Activated T-cell treated with anti-CD3 and anti-CD28 coated beads for 48 hours (primary cell): Measurements from ENCODE around the gene FBXO27.
A peak's percentile ranks its signal among the peaks of the same experiment; 100 is the strongest.
"Not testable (repeated sequence)": the region's sequence is repeated elsewhere in the genome, so short reads cannot be mapped to it uniquely, and the experiment has no call there.

Source experiments
- DNase-seq: peaks from one replicate; pipeline ENCODE4 v3.0.0-alpha.2; 2020; ENCODE audit warnings: low read depth

Gene FBXO27

DNA sequence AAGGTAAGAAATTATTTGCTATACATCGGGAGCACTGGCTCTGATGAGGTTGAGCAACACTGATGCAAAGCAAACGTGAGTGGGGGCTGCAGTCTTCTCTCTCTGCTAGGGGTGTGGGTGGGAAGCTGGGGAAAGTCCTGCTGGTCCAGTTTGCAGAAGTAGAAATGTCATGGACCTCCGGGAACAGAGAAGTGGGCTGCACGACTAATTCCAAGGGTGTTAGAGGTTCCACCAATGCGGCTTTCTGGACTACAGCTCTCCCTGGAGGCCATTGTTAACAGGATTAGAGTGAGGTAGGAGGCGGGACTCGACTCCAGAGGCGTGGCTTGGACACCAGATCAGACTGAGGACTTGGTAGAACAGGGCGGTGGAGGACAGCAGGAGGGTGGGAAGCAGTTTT is 5.7 kb upstream of the FBXO27 start:
- DNase-seq: no peak

DNA sequence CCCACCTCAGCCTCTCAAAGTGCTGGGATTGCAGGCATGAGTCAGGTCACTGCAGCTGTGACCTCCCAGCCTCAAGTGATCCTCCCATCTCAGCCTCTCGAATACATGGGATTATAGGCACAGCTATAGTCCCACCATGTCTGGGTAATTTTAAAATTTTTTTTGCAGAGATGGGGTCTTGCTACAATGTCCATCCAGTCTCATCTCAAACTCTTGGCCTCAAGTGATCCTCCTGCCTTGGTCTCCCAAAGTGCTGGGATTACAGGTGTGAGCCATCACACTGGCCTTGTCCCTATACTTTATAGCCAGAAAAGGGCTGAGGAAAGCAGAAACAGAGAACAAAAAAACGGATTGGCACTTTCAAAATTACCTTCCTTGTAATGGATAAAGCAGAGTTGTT is 4.8 kb upstream of the FBXO27 start:
- no peak for DNase-seq

DNA sequence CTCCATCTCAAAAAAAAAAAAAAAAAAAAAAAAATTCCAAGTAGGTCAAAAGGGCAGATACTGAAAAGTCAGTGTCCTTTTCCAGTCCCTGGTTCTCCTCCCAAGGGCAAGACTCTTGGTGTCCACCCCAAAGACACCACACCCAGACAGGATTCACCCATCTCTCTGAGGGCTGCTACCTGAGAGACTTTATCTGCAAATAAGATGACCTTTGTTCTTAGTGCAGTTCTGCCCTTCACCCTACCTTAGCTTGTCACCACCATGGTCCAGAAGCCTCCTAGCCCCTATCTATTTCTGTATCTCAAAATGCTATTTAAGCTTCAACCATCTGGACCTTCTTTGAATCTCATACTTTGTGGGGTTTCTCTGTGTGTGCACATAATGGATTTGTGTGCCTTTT is 4.2 kb upstream of the FBXO27 start:
- no peak for DNase-seq

DNA sequence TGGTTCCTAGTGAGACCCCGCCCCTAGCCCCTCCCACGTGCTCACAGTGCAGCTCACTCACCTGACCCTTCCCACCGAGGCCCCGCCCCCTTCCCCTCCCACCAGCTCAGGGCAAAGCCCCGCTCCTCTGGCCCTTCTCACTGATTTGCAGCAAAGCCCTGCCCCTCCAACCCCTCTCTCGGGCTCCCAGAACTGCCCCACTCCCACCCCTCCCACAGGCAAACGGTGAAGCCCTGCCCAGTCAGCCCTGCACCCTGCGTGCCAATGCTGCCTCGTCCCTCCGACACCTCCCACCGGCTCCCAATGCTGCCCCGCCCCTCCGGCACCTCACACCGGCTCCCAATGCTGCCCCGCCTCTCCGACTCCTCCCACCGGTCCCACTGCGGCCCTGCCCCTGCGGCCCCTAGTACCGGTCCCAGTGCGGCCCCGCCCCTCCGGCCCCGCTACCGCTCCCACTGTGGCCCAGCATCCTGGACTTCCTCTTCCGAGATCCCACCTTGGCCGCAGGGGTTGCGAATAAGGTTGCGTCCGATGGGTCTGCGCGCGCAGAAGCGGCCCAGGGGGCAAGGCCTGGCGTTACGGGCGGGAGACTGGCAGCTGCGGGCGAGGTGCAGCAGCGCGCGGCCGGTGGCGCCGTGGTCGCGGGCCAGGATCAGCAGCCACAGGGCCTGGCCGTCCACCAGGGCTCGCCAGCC is 834 bp downstream of the FBXO27 start:
- peak; percentile 80 for DNase-seq

DNA sequence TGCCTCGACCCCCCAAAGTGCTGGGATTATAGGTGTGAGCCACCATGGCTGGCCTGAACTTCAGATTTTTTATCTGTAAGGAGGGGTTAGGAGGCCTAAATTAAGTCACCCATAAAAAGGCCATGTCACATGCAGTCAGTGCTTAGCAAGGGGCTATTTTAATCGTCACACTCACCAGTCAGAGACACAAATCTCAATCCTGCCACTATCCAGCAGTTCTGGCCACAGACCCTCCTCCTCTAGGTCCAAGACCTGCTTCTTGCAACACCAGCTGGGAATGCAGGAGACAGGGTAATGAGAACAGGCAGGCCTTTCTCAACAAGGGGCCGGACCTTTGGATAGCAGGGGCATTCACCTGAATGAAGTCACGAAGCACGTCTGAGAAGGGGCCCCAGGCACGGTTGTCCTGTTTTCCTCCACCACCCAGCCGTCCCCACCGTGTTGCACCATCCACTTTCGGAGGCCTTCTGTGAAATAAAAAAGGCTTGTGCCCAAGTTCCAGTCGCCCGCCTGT is 1.4 kb downstream of the FBXO27 start:
- no peak for DNase-seq

DNA sequence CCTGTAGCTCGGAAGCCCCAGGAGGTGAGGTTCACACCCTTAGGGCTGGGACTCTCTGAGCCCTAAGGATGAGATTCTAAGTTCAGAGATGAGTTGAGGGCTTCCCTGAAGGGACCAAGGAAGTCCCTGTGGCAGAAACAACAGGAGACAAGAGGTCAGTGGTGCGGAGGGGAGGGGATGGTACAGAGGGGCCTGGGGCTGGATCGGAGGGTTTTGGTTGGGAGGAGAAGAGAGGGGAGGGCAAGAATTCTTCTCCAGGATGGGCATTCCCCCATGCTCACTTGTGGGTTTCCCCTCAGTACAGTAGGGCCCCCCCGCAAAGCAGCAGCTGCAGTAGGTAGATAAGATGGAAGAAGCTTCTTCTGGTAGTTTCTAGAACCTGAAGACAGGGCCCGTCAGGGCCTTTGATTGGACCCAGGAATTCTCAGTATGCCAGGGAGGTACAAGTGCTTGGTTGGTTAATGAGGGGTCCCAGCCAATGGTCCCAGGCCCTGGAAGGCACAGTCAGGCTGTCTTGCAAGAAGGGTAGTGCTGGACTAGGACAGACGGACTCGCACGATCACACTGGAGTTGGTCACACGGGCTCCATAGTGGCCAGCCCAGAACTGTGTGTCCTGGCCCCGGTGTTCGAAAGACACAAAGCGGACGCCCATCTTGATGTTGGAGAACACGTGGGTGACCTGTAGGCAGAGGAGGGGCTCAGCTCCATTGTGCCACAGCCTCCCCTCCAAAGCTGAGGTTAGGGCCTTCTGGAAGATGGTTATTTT is 7.3 kb downstream of the FBXO27 start:
- no peak for DNase-seq

DNA sequence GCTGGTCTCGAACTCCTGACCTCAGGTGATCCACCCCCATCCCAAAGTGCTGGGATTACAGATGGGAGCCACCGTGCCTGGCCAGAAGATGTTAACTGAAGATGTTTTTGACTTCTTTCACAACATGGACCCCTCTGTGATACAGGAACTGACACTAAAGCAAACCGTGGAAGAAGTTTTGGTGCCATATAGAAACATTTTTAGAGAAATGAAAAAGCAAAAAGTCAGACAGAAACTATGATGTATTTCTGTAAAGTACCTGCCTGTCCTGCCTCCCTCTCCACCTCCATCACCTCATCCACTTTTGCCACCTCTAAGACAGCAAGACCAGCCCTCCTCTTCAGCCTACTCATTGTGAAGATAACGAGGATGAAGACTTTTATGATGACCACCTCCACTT is 11.3 kb downstream of the FBXO27 start:
- no peak for DNase-seq

- DNase-seq: no peak
These were observed 14.7 kb downstream of the FBXO27 start for GRCh38 chr19:39017646-39018045.

- DNase-seq: no peak
These were observed 15.3 kb downstream of the FBXO27 start for GRCh38 chr19:39017026-39017425.

GRCh38 chr19:39014037-39014436 is 18.3 kb downstream of the FBXO27 start:
- DNase-seq: no peak

DNA sequence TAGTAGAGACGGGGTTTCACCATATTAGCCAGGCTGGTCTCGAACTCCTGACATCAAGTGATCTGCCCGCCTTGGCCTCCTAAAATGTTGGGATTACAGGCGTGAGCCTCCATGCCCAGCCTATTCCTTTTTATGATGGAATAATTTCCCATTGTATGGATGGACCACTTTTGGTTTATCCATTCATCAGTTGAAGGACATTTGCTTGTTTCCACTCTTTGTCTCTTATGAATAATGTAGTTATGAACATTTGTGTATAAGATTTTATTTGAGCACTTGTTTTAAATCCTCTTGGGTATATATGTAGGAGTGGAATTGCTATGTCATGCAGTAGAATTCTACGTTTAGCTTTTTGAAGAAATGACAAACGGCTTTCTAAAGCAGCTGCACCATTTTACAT is 23.3 kb downstream of the FBXO27 start:
- no peak for DNase-seq

DNA sequence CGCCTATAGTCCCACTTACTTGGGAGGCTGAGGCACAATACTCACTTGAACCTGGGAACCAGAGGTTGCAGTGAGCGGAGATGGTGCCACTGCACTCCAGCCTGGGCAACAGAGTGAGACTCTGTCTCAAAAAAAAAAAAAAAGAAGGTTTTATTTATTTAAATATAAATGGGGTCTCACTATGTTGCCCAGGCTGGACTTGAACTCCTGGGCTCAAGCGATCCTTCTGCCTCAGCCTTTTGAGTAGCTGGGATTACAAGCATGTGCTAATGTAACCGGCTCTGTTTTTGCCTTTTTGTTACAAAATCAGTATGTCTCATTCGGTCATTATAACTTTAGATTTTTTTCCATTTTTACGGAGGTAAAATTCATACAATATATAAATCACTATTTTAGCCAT is 24.2 kb downstream of the FBXO27 start:
- no peak for DNase-seq

- DNase-seq: no peak
These were observed 25.3 kb downstream of the FBXO27 start for GRCh38 chr19:39007096-39007495.

DNA sequence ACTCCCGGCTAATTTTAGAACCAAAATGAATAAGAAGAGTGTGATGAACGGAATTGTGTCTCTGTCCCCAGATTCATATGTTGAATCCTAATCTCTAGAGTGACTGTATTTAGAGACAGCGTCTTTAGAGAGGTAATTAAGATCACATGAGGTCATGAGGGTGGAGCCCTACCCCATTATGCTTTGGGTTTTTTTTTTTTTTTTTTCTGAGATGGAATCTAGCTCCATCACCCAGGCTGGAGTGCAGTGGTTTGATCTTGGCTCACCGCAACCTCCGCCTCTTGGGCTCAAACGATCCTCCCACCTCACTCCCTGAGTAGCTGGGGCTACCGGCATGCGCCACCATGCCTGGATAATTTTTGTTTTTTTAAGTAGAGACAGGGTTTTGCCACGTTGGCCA is 27.9 kb downstream of the FBXO27 start:
- DNase-seq: no peak

DNA sequence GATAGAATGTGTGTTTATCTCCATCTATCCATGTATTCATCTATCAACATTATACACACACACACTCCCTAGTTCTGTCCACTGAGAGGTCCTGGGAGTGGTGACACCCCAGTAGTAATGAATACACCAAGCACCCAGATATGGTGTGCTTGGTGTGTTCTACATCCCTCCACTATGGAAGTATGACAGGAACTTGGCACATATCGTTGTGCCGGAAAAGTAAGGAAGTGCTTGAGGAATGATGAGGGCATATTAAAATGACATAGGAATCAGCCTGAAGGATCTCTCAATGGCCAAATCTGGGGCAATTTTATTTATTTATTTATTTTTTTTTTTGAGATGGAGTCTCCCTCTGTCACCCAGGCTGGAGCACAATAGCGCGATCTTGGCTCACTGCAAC is 28.6 kb downstream of the FBXO27 start:
- DNase-seq: no peak

DNA sequence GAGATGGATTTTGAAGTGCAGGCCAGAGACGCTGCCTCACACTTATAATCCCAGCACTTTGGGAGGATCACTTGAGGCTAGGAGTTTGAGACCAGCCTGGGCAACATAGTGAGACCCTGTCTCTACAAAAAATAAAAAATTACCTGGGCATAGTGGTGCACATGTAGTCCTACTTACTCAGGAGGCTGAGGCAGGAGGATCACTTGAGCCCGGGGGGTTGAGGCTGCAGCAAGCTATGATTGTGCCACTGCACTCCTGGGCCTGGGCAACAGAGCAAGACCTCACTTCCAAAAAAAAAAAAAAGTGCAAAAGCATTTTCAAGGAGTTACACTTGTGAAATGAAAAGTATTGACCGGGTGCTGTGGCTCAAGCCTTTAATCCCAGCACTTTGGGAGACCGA is 29.2 kb downstream of the FBXO27 start:
- DNase-seq: no peak

DNA sequence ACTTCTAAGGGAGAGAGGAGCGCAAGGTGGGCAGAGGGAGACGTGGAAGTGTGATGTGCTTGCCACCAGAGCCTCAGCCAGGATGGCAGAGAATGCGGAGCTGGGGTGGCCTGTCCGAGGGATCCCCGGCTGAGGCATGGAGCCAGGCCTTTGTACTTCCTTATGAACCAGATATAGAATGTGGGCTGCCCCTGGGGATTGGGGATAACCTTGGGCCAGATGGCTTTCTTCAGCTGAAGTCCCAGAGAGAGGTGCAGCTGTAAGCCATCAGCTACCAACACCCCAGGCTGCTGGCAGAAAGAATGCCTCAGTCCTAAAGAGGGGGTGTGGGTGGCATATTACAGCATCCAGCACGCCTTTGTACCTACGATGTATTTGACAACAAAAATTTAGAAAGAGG is 31.3 kb downstream of the FBXO27 start:
- DNase-seq: no peak

DNA sequence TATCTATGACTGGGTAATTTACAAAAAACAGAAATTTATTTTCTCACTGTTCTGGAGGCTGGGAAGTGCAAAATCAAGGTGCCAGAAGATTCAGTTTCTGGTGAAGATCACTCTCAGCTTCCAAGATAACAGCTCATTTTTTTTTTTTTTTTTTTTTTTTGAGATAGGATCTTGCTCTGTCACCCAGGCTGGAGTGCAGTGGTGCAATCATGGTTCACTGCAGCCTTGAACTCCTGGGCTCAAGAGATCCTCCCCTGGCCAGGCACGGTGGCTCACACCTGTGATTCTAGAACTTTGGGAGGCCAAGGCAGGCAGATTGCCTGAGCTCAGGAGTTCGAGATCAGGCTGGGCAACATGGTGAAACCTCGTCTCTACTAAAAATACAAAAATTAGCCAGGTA is 34.8 kb downstream of the FBXO27 start:
- not testable (repeated sequence) for DNase-seq

DNA sequence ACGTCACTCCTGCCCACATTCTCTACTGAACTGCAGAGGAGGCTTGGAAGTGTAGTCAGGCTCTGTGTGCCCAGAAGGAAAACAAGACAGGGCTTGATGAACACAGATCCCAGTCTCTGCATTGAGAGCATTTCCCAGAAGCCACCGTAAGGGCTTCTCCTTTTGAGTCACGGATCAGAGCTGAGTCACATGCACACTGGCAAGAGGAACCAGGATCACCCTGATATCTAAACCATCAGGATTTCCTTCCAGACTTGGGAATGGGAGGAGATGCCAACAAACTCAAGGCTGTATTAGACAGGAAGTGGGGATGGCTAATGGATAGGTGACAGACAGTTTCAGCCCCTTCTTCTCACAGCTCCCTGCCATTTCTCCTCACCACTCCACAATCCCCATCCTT is 39.1 kb downstream of the FBXO27 start:
- DNase-seq: no peak

GRCh38 chr19:38990949-38991697 is 41.2 kb downstream of the FBXO27 start:
- no peak for DNase-seq

DNA sequence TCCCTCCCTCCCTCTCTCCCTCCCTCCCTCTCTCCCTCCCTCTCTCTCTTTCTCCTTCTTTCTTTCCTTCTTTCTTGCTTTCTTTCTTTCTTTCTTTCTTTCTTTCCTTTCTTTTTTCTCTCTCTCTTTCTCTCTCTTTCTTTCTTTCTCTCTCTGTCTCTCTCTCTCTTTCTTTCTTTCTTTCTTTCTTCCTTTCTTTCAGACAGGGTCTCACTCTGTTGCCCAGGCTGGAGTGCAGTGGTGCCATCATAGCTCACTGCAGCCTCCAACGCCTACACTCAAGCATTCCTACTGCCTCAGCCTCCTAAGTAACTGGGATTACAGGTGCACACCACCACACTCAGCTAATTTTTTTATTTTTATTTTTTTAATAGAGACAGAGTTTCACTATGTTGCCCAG is 42.7 kb downstream of the FBXO27 start:
- not testable (repeated sequence) for DNase-seq

- DNase-seq: no peak
These were observed 43.2 kb downstream of the FBXO27 start for GRCh38 chr19:38989066-38989605.

DNA sequence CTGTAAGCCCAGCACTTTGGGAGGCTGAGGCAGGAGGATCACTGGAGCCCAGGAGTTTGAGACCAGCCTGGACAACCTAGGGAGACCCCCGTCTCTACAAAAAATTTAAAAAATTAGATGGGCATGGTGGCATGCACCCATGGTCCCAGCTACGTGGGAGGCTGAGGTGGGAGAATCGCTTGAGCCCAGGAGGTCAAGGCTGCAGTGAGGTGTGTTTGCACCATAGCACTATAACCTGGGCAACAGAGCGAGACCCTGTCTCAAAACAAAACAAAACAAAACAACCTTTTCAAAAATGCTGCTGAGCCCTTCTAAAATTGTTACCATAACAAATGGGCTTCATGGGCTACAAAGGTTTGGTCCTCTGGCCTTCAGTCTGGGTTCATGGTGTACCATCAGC is 43.7 kb downstream of the FBXO27 start:
- DNase-seq: not testable (repeated sequence)
